NCI-H82 (cell line): ENCODE measurements around the gene ME2.
"Not testable (repeated sequence)": the region's sequence is repeated elsewhere in the genome, so short reads cannot be mapped to it uniquely, and the experiment has no call there.

Source experiments
- DNase-seq: peaks from one replicate; lab custom pipeline; 2025; lab: John Stamatoyannopoulos, UW

ME2 gene

DNA sequence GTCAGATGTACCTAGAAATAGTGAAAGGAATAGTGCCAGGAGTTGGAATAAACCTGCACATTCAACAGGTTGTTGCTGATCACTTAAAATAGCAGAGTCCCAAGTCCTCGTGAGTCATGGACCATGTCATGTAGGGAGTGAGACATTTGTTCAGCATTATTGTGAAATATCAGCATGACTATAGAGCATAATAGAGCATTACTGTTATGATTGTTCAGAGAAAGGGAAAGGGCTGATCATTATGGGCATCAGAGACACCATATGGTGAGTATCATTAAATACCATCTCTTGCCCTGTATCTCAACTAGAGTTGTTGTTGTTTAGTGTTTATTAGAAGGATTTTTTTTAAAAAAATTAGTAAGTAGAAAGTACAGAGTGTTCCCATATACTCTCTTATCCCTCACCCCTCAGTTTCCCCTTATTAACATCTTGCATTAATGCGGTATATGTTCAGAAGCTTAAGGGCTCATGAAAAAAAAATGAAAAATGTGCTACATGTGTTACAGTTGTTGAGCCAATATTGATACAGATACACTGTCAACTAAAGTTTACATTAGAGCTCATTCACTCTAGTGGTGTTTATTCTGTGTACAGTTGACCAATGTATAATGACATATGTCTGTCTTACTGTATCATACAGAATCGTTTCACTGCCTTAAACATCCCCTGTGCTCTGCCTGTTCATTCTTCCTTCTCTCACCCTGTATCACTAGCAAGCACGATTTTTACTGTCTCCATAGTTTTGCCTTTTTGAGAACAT, 94.6 kb downstream of the ME2 start:
- no peak for DNase-seq

DNA sequence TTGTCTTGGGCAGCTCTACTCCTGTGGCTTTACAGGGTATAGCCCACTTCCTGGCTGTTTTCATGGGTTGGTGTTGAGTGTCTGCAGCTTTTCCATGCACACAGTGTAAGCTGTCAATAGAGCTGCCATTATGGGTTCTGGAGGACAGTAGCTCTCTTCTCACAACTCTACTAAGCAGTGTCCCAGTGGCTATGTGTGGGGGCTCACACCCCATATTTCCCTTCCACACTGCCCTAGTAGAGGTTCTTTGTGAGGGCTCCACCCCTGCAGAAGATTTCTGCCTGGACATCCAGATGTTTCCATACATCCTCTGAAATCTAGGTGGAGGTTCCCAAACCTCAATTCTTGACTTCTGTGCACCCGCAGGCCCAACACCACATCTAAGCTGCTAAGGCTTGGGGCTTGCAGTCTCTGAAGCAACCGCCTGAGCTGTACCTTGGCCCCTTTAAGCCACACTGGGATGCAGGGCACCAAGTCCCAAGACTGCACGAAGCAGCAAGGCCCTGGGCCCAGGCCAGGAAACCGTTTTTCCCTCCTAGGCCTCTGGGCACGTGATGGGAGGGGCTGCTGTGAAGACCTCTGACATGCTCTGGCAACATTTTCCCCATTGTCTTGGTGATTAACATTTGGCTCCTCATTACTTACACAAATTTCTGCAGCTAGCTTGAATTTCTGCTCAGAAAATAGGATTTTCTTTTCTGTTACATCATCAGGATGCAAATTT, 98.3 kb downstream of the ME2 start:
- DNase-seq, result no peak

DNA sequence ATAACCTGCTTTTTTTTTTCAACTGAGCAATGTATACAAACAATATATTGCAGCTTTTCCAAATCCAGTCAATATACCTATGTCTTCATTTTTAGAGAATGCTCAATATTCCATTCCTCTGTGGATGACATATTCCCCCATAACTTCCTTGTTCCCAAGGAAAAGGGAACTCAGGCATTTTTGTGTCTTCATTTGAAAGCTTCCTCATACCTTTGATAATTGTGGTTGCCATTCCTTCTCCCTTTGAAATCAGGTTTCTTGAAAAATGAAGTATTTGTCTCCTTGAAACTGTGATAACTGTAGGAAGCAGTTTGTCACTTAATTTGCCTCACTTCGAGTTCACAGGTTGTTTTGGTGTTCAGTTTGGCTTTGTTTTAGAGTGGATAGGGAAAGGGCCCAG, 102.5 kb downstream of the ME2 start:
- no peak for DNase-seq

DNA sequence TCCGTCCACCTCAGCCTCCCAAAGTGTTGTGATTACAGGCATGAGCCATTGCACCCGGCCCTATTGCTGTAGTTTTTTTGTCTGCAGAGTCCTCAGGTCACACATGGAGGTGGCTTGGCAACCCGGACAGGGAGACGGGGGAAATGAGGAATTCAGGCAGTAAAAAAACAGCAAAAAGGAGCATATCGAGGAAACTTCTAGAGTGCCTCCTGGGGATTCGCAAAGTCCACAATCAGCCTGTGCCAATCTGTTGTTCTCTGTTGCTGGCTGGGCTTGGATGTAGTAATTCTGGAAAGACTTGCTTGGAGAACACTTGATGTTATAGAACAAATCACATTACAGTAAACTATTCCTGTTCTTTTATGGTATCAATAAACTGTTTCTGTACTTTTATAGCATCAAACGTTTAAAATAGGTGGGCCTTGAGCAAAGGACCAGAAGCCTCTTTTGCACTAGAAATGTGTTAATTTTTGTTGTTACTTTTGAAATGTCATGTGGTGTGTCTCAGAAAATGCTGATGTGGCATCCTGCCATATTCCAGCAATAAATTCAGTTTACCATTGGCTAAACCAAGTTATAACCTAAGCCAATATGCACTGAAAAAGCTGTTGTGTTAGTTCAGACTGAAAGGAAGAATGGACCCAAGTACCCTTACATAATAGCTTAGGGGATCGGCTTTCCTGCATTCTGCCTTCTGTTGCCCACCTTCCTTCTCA, 103.3 kb downstream of the ME2 start:
- DNase-seq, result no peak

DNA sequence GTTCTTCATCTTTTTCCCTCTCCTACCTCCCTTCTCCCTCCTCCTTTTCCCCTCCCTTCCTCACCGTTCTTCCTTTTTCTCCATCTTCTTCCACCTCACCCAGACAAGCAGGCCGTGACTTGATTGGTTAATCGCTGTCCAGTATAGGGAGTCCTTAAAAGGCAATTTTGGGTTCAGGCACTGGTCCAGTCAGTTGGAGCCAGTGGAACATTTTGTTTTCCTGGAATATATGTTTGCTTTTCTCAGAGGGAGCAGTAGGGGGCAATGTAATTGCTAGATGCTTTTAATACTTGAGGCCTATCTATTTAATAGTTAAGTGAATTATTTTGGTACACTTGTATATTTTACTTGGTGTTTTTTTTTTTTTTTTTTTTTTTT, 103.9 kb downstream of the ME2 start:
- no peak for DNase-seq

DNA sequence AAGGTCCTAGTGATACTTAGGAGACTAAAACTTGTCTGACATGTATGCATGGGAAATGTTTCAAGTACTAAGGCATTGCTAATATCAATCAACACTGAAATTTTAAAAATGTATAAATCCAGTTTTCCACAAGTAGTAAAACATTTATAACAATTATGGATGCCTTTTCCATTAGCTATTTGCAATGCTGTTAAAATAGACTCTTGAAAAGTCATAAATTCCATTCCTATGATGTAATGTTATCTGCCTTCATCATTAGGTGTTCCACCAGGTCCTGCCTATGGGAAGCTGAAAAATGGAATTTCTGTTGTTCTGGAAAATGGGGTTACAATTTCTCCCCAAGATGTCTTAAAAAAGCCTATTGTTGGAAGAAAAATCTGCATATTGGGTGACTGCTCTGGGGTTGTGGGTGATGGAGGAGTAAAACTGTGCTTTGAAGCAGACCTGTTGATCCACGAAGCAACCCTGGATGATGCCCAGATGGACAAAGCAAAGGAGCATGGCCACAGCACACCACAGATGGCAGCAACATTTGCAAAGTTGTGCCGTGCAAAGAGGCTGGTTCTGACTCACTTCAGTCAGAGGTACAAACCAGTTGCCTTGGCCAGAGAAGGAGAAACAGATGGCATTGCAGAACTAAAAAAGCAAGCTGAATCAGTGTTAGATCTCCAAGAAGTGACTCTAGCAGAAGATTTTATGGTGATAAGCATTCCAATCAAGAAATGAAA, 107.6 kb downstream of the ME2 start:
- no peak for DNase-seq

DNA sequence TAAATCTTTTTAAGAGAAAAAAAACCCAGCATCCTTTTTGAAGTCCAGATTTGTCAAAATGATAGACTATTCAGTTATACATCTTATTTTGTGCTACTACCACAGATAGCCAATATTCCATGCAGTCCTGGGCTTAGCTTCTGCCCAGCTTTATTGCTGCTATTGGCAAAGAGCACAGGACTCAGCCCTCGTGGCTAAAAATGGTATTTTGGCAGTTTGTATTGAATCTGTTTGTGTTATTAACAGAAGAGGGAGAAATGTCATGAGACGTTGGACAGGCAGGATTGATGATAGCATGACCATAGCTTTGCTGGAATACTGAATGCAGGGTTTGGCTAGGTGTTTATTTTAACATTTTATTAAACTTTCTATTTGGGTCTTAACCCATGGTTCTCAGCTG, 108.3 kb downstream of the ME2 start:
- no peak for DNase-seq

DNA sequence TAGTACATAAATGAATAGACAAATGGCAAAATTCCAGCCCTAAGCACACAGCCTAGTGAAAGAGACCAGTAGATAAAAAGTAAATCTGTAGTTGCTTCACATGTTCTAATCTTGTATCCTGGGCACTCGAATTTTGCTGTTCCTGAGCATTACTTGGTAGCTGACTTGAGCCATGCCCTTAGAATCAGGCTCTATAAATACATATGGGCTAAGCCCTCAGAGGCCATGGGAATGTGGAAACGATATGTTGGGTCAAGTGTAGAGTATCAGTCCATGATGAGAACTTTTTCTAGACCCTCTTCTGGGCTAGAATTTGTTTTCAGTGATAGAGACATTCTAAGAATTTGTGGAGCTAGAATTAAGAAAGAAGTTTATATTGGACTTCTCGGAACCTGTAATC, 110.8 kb downstream of the ME2 start:
- no peak for DNase-seq

DNA sequence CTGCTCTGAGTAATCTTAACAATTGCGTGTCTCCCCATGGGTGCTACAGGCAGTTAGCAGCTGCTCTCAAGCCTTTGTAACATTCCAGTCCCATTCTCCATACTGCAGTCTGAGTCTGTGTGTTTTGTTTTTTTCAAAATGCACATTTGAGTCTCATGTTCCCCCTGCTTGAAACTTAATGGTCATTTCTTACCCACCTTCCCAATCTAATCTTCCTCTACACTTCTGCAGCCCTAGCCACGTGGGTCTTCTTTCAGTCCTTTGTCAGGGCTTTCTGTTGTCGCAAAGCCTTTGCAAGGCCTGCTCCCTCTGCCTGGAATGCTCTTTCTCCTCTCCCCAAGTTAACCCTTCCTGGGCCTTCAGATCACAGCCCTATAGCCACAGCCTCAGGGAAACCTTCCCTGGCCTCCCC, 113.4 kb downstream of the ME2 start:
- DNase-seq, result no peak

DNA sequence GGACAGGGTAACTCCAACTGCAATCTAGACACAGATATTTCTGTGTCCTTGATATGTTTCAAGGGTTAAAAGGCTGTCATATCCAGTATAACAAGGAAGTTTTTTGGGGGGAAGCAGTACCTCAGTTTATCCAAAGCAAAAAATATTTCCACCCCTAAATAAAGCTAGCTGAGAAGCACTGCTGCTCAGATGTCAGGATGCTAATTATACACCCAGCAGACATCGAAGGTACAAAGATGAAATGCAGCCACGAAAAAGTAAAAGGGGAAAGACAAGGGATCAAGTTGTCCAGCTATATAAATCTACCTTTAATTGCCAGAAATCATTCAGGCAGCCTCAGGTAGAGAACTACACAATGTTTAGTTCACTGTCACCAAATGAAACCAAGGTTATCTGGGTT, 115.1 kb downstream of the ME2 start:
- no peak for DNase-seq

DNA sequence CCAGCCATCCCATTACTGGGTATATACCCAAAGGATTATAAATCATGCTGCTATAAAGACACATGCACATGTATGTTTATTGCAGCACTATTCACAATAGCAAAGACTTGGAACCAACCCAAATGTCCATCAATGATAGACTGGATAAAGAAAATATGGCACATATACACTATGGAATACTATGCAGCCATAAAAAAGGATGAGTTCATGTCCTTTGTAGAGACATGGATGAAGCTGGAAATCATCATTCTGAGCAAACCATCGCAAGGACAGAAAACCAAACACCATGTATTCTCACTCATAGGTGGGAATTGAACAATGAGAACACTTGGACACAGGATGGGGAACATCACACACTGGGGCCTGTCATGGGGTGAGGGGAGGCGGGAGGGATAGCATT, 124.3 kb downstream of the ME2 start:
- DNase-seq, result not testable (repeated sequence)
